ENCODE data around the gene MED20.

MED20 gene

GRCh38 chr6:41940759-41941279 is 19.9 kb upstream of the MED20 start:
- peak; percentile 24 for DNase-seq

GRCh38 chr6:41939848-41940758 is 19.2 kb upstream of the MED20 start:
- DNase-seq, result peak; percentile 71

- peak; percentile 49 for DNase-seq
Measured at GRCh38 chr6:41939176-41939847, 18.4 kb upstream of the MED20 start.

GRCh38 chr6:41938590-41939175 is 17.7 kb upstream of the MED20 start:
- DNase-seq, result no peak

GRCh38 chr6:41937861-41938574 is 17.1 kb upstream of the MED20 start:
- no peak for DNase-seq

- DNase-seq, result no peak
Measured at GRCh38 chr6:41937472-41937860, 16.5 kb upstream of the MED20 start.

GRCh38 chr6:41936073-41936837 is 15.3 kb upstream of the MED20 start:
- DNase-seq, result peak; percentile 83

- DNase-seq, result no peak
Measured at GRCh38 chr6:41935685-41936072, 14.7 kb upstream of the MED20 start.

- no peak for DNase-seq
Measured at GRCh38 chr6:41935193-41935574, 14.2 kb upstream of the MED20 start.

- DNase-seq, result no peak
Measured at GRCh38 chr6:41934278-41935192, 13.6 kb upstream of the MED20 start.

- DNase-seq, result no peak
Measured at GRCh38 chr6:41932378-41932777, 11.4 kb upstream of the MED20 start.

GRCh38 chr6:41931792-41932191 is 10.9 kb upstream of the MED20 start:
- no peak for DNase-seq

- DNase-seq, result no peak
Measured at GRCh38 chr6:41929924-41930323, 9.0 kb upstream of the MED20 start.

- no peak for DNase-seq
Measured at GRCh38 chr6:41927253-41927652, 6.3 kb upstream of the MED20 start.

- DNase-seq, result no peak
Measured at GRCh38 chr6:41922154-41922553, 1.2 kb upstream of the MED20 start.

- DNase-seq, result no peak
Measured at GRCh38 chr6:41921712-41921998, 716 bp upstream of the MED20 start.

GRCh38 chr6:41917528-41917927 is 3.4 kb downstream of the MED20 start:
- DNase-seq, result peak; percentile 96

GRCh38 chr6:41914869-41915530 is 5.9 kb downstream of the MED20 start:
- DNase-seq, result no peak

GRCh38 chr6:41914343-41914742 is 6.6 kb downstream of the MED20 start:
- no peak for DNase-seq

- no peak for DNase-seq
Measured at GRCh38 chr6:41909727-41910126, 11.2 kb downstream of the MED20 start.

Measured in fibroblast of upper back skin (primary cell).